ENCODE measurements around the gene OPA1. TPM values are rescaled to one million over a fixed set of nuclear protein-coding genes. Genes with fewer than 3 reads are reported as not detected.

OPA1 gene
- total RNA-seq, 1 experiment from 2014 or later = 75.4 TPM

GRCh38 chr3:193735850-193736249 is 142.8 kb downstream of the OPA1 start:
- Mint-ChIP-seq H3K36me3 (ENCODE audit: insufficient read depth in 1 of 3, low read depth in 3 of 3) (no peaks in the 10 kb centered on the region), H3K27me3 (ENCODE audit: low read depth) (peaks cover 1% of the 10 kb centered on the region; the same call in 1 of the 2 replicates), H3K4me1 (peaks cover 12 to 17% of the 10 kb centered on the region in 2 experiments), H3K4me3 (no peak overlapping the region), H3K27ac (no peak overlapping the region), H3K9me3 (no peaks in the 10 kb centered on the region)
- no peak for TF ChIP-seq CTCF (conservative IDR thresholded peaks at IDR 0.05)
- no peaks in the 10 kb centered on the region for H3K9me3 ChIP-seq (ENCODE audit: control insufficient read depth, low read depth, low read length)
- no peaks in the 10 kb centered on the region for H3K23me2 ChIP-seq (ENCODE audit: insufficient read length, low read depth, low read length, poor library complexity, severe bottlenecking)
- no peaks in the 10 kb centered on the region for H3K27me3 ChIP-seq (ENCODE audit: insufficient read depth, low read length)
- no peaks in the 10 kb centered on the region for H3K79me2 ChIP-seq (ENCODE audit: insufficient read depth, low read length)
- no peaks in the 10 kb centered on the region for H3K79me1 ChIP-seq (ENCODE audit: insufficient read depth, low read depth, low read length, poor library complexity, severe bottlenecking)
- no peak overlapping the region for H4K5ac ChIP-seq (ENCODE audit: insufficient read length, low read depth, low read length)
- no peak overlapping the region for H4K8ac ChIP-seq (replicated peaks; ENCODE audit: insufficient read length, low read depth, low read length)
- H3K4ac ChIP-seq (ENCODE audit: low read depth, low read length) = no peak overlapping the region
- no peak overlapping the region for H3K27ac ChIP-seq (ENCODE audit: insufficient read length, low read depth, low read length)
- H2BK12ac ChIP-seq (ENCODE audit: insufficient read length, low read depth, low read length) = no peak overlapping the region
- H3K18ac ChIP-seq (ENCODE audit: insufficient read length, low read depth, low read length) = no peak overlapping the region
- H3K4me1 ChIP-seq (ENCODE audit: insufficient read depth, low read length) = peaks cover 2% of the 10 kb centered on the region; the same call in 1 of the 2 replicates
- H3K4me2 ChIP-seq (ENCODE audit: insufficient read depth, insufficient read length, low read length) = no peak overlapping the region
- H2BK120ac ChIP-seq (ENCODE audit: low read depth, low read length, poor library complexity, severe bottlenecking) = no peak overlapping the region
- no peak overlapping the region for H2BK5ac ChIP-seq (ENCODE audit: insufficient read length, low read length)
- H4K20me1 ChIP-seq (ENCODE audit: control insufficient read depth, insufficient read depth, insufficient read length) = no peaks in the 10 kb centered on the region
- no peak overlapping the region for H2AK5ac ChIP-seq (ENCODE audit: insufficient read length, low read length)
- H3K9ac ChIP-seq (ENCODE audit: extremely low read depth, insufficient read length, low read length) = no peak overlapping the region
- H2BK15ac ChIP-seq (ENCODE audit: low read depth, low read length) = no peak overlapping the region
- no peak overlapping the region for H3K56ac ChIP-seq (ENCODE audit: insufficient read length, low read depth, low read length)
- no peak overlapping the region for H4K91ac ChIP-seq (ENCODE audit: insufficient read length, low read depth, low read length)
- no peak overlapping the region for H2AFZ ChIP-seq (ENCODE audit: low read length)
- no peak for DNase-seq
- no peak overlapping the region for H3T11ph ChIP-seq (ENCODE audit: low read length)
- no peak overlapping the region for H2BK20ac ChIP-seq (ENCODE audit: low read depth, low read length, poor library complexity, severe bottlenecking)
- no peak overlapping the region for H3K14ac ChIP-seq (ENCODE audit: insufficient read depth, low read length)
- H3K23ac ChIP-seq (ENCODE audit: insufficient read length, low read depth, low read length) = no peak overlapping the region
